SK-N-MC (cell line): ENCODE data around the gene LRRC23.

Source experiments
- DNase-seq: peaks from one replicate; pipeline ENCODE4 v3.0.0-alpha.2; 2011; ENCODE audit warnings: low read depth, low spot score
- H3K27ac ChIP-seq: fragments of 200-600 bp; sonication (generic); 2 replicates; pipeline ENCODE4 v1.5.1; 2016; ENCODE audit warnings: mixed run types
- H3K36me3 ChIP-seq: fragments of 200-600 bp; sonication (generic); 2 replicates; pipeline ENCODE4 v1.6.1; 2017; ENCODE audit warnings: antibody characterized with exemption, low read length, mixed read lengths; ENCODE audit not compliant: insufficient read depth
- H3K4me3 ChIP-seq: fragments of 200-600 bp; sonication (generic); 2 replicates; pipeline ENCODE4 v1.5.1; 2016
- H3K9ac ChIP-seq: fragments of 200-600 bp; sonication (generic); 2 replicates; pipeline ENCODE4 v1.8.0; 2017; ENCODE audit warnings: mixed run types, mixed read lengths; ENCODE audit not compliant: insufficient read length
- H3K9me3 ChIP-seq: fragments of 200-600 bp; sonication (generic); 2 replicates; pipeline ENCODE4 v1.6.1; 2017; ENCODE audit warnings: low read depth, mild to moderate bottlenecking, antibody characterized with exemption, low read length, moderate library complexity, mixed read lengths
- EZH2 ChIP-seq: fragments of 200-600 bp; sonication (generic); IDR thresholded peaks from one replicate; pipeline ENCODE4 v1.6.1; 2017; ENCODE audit warnings: antibody characterized with exemption
- FOXP2 ChIP-seq: optimal IDR thresholded peaks from 2 replicates; pipeline ENCODE3; 2011; ENCODE audit warnings: mild to moderate bottlenecking, moderate library complexity; ENCODE audit not compliant: insufficient read depth; ENCODE audit errors: extremely low read length, control extremely low read depth
- POLR2AphosphoS5 ChIP-seq: IDR thresholded peaks from 2 replicates; pipeline ENCODE4 v1.6.1; 2012; ENCODE audit warnings: mild to moderate bottlenecking, low read depth, low read length, borderline replicate concordance

The LRRC23 gene

DNA sequence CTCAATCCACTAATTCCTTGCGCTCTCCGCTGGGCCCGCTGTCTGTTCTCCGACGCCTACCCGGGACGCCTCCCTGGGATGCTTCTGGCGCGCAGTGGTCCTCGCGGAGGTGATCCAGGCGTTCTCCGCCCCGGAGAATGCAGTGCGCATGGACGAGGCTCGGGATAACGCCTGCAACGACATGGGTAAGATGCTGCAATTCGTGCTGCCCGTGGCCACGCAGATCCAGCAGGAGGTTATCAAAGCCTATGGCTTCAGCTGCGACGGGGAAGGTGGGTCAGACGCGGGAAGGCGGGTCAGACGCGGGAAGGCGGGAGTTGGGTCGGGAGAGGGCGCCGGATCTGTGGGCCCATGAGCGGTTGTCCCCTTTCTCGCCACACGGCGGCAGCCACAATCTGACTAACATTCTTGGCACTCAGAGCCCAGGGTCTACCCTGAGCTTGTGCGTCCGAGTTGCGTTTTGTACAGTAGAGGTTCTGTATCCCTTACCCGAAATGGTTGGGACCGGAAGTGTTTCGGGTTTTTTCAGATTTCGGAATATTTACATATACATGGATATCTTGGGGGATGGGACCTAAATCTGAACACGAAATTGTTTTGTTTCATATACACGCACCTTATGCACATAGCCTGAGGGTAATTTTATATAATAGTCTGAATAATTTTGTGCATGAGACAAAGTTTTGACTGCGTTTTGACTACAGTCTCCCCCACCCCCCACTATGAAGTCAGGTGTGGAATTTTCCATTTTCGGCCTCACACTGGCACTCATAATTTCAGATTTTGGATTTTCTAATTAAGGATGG lies 40.0 kb downstream of the LRRC23 start:
- H3K36me3 ChIP-seq = peaks cover 11% of the 10 kb centered on the region; the same call in 1 of the 2 replicates
- H3K4me3 ChIP-seq = peak overlapping the region; percentile 97
- H3K27ac ChIP-seq = peak overlapping the region; percentile 99
- H3K9me3 ChIP-seq = no peaks in the 10 kb centered on the region
- peak overlapping the region; percentile 83 for H3K9ac ChIP-seq
- DNase-seq = peak; percentile 76
- TF ChIP-seq POLR2AphosphoS5 = no peak
- no peak for TF ChIP-seq FOXP2
- TF ChIP-seq EZH2 = no peak

DNA sequence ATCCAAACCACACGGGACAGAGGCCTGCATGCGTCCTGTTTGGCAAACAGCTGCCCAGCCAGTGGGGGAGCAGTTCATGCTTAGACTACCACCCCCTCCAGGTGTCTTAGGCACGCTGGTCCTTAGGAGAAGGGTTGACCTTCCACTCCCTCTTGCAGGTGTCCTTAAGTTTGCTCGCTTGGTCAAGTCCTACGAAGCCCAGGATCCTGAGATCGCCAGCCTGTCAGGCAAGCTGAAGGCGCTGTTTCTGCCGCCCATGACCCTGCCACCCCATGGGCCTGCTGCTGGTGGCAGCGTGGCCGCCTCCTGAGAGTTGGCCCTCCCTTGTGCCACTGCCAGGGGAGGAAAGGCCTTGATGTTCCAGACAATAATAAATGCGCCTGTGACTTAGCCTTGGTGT lies 41.0 kb downstream of the LRRC23 start:
- Histone ChIP-seq H3K36me3 (peaks cover 10% of the 10 kb centered on the region; the same call in 1 of the 2 replicates), H3K27ac (0 out of 2 replicates have a peak overlapping the region, but pooled peaks have one; percentile 99), H3K9me3 (no peaks in the 10 kb centered on the region), H3K4me3 (peak overlapping the region; percentile 97; the same call in 1 of the 2 replicates), H3K9ac (no peak overlapping the region)
- DNase-seq = no peak
- TF ChIP-seq EZH2 = no peak
- no peak for TF ChIP-seq POLR2AphosphoS5
- TF ChIP-seq FOXP2 = no peak

DNA sequence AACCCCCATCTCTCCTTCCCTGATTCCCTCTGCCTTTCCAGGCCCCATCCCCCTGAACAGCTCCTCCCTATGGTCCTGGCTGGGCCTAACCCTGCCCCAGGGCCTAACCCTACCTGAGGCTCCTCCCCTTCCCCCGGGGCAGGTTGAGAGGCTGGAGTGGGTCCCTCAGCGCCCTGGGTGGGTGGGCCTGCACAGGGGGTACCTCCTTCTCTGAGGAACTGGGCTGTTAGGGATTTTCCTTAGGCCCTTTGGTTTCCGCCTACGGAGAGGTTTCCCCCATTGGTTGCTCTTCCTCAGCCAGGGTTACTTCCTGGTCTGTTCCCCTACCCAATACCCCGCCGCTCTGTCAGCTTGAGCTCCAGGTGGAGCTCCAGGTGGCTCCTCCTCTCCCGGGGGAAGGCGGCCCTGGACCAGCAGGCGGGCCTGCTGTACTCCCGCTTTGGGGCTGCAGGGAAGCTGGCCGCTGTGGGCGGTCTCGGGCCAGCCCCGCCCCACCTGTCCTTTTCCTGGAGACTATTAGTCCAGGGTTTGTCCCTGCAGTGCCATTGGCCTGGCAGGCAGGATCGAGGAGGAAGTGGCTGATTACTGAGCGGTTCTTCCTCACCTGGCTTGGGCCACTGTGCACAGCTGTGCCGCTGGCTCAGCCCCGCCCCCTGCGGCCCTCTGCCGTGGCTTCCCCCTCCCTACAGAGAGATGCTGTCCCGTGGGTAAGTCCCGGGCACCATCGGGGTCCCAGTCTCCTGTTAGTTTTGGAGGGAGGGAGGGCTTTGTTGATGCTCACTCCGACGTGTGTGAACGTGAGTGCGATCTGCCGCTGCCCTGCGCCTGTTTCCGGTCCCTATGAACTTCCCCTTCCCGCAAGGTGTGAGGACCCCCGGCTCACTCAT lies 41.7 kb downstream of the LRRC23 start:
- H3K27ac ChIP-seq = no peak overlapping the region
- H3K4me3 ChIP-seq = no peak overlapping the region
- H3K36me3 ChIP-seq = peaks cover 3% of the 10 kb centered on the region; the same call in 1 of the 2 replicates
- H3K9me3 ChIP-seq = no peaks in the 10 kb centered on the region
- no peak for TF ChIP-seq EZH2
- TF ChIP-seq FOXP2 = no peak
- TF ChIP-seq POLR2AphosphoS5 = no peak
- no peak overlapping the region for H3K9ac ChIP-seq
- DNase-seq = no peak

DNA sequence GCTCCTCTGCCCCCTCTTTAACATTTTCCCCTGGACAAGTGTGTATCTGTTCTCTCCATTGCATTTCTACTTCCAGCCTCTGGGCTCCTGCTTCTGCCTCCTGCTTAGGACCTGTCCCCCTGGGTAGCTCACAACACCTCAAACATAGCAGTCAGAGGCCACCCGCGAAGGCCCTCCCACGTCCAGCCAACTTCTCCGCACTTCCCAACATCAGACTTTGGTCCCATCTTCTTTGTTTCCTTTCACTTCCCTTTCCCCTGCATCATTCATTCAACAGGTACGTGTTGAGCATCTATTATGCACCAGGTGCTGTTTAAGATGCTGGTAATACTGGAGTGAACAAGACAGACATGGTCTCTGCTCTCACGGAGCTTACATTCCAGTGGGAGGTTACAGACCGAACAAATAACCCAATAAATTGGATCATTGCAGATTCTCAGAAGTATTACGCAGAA lies 42.3 kb downstream of the LRRC23 start:
- TF ChIP-seq POLR2AphosphoS5 = no peak
- no peak for TF ChIP-seq FOXP2
- no peak for TF ChIP-seq EZH2
- no peak for DNase-seq
- Histone ChIP-seq H3K9me3 (no peaks in the 10 kb centered on the region), H3K27ac (no peak overlapping the region), H3K4me3 (no peak overlapping the region), H3K36me3 (no peaks in the 10 kb centered on the region; the same call in 1 of the 2 replicates), H3K9ac (no peak overlapping the region)

DNA sequence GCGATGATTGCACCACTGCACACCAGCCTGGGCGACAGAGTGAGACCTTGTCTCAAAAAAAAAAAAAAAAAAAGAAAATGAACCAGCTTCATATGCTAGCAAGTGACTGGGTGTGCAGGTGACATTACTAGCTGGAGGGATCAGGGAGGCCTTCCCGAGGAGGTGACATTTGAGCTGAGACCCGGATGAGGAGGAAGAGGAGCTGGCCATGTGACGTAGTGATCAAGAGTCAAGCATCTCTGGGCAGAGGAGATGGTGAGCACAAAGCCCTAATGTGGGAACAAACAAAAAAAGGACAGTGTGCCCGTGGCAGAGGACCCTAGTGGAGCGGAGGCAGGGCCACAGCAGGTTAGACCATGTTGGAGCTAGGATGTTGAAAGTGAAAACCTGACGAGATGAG lies 43.0 kb downstream of the LRRC23 start:
- H3K36me3 ChIP-seq = no peaks in the 10 kb centered on the region; the same call in 1 of the 2 replicates
- no peak overlapping the region for H3K27ac ChIP-seq
- TF ChIP-seq POLR2AphosphoS5 = no peak
- no peak for TF ChIP-seq EZH2
- no peak for TF ChIP-seq FOXP2
- H3K9ac ChIP-seq = no peak overlapping the region
- H3K9me3 ChIP-seq = no peaks in the 10 kb centered on the region
- no peak overlapping the region for H3K4me3 ChIP-seq
- DNase-seq = no peak

DNA sequence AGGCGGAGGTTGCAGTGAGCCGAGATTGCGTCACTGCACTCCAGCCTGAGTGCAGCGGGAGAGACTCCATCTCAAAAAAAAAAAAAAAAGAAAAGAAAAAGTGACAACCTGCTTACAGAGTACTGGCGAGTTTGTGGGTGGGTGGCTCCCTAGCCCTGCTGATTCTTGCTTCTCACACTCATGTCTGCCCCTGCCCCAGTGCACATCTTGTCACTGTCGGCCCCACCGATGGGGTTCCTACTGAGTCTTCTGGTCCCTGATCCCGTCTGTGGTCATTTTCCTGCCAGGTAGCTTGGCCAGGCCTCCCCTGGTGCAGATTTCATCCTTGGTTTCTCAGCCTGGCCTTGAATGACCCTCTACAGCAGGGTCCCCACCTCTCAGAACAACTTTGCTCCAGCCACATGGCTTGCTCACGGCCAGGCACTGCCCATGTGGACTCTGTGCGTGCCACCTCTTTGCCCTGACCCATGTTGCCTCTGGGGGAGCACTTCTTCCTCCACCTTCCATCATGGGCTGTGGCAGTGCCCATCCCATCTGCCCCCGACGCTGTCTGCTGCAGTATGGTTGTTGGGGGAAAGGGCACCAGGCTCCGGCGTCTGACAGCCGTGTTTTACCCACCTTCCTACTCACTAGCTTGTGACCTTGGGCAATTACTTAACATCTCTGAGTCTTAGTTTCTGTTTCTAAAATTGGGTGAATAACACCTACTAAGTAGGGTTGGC lies 44.4 kb downstream of the LRRC23 start:
- TF ChIP-seq EZH2 (no peak), FOXP2 (no peak), POLR2AphosphoS5 (no peak)
- DNase-seq = no peak
- H3K4me3 ChIP-seq = no peak overlapping the region
- no peak overlapping the region for H3K27ac ChIP-seq
- no peaks in the 10 kb centered on the region for H3K9me3 ChIP-seq
- no peak overlapping the region for H3K9ac ChIP-seq
- H3K36me3 ChIP-seq = no peaks in the 10 kb centered on the region; the same call in 1 of the 2 replicates

DNA sequence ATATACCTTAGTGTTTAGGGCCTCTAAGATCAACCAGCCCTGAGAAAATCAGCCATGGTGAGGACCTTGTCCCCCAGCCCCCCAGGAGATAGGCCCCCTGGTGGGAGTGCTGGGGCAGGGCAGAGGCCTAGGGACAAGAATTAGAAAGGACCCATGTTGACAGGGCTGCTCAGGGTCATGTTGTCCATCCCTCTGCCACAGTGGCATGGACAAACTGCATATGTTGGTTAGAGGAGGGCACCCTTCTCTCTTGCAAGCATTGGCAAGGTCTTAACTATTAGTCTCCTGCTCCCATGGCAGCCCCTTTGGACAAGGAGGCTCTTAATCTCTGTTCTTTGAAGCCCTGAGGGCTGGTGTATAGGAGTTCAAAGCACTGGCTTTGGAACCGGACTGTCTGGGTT lies 45.8 kb downstream of the LRRC23 start:
- H3K9me3 ChIP-seq = no peaks in the 10 kb centered on the region
- TF ChIP-seq FOXP2 (no peak), POLR2AphosphoS5 (no peak), EZH2 (no peak)

More for the DNA sequence above, 45.8 kb downstream of the LRRC23 start:
- no peaks in the 10 kb centered on the region; the same call in 1 of the 2 replicates for H3K36me3 ChIP-seq
- no peak overlapping the region for H3K27ac ChIP-seq
- H3K4me3 ChIP-seq = no peak overlapping the region
- no peak for DNase-seq
- H3K9ac ChIP-seq = no peak overlapping the region
